GM19240 (cell line): ENCODE results near the gene RASGRP1.
"Not testable (repeated sequence)": the region's sequence is repeated elsewhere in the genome, so short reads cannot be mapped to it uniquely, and the experiment has no call there.

ENCODE experiments used
- DNase-seq: peaks from one replicate; pipeline ENCODE4 v3.0.0; 2011; ENCODE audit warnings: low spot score; ENCODE audit not compliant: insufficient read length

RASGRP1 gene

GRCh38 chr15:38564557-38565286 is at the start of gene RASGRP1:
TSS of gene RASGRP1 (minus strand) at chr15:38564814. CDS start at chr15:38564628, 186 bp downstream.
- DNase-seq = no peak

- no peak for DNase-seq
Observed at GRCh38 chr15:38613085-38613484, 48.5 kb upstream of the RASGRP1 start.

- no peak for DNase-seq
Observed at GRCh38 chr15:38612159-38612863, 47.7 kb upstream of the RASGRP1 start.

GRCh38 chr15:38611228-38611627 is 46.6 kb upstream of the RASGRP1 start:
- DNase-seq = no peak

GRCh38 chr15:38610748-38611147 is 46.1 kb upstream of the RASGRP1 start:
- no peak for DNase-seq

GRCh38 chr15:38609097-38609738 is 44.6 kb upstream of the RASGRP1 start:
- DNase-seq = no peak

GRCh38 chr15:38608682-38609081 is 44.1 kb upstream of the RASGRP1 start:
- no peak for DNase-seq

GRCh38 chr15:38605744-38606143 is 41.1 kb upstream of the RASGRP1 start:
- DNase-seq = no peak

GRCh38 chr15:38603672-38604071 is 39.1 kb upstream of the RASGRP1 start:
- DNase-seq = no peak

- DNase-seq = no peak
Observed at GRCh38 chr15:38602910-38603670, 38.5 kb upstream of the RASGRP1 start.

GRCh38 chr15:38600236-38600635 is 35.6 kb upstream of the RASGRP1 start:
- DNase-seq = no peak

- no peak for DNase-seq
Observed at GRCh38 chr15:38598749-38599148, 34.1 kb upstream of the RASGRP1 start.

GRCh38 chr15:38597219-38597800 is 32.7 kb upstream of the RASGRP1 start:
- no peak for DNase-seq

GRCh38 chr15:38593524-38593923 is 28.9 kb upstream of the RASGRP1 start:
- DNase-seq = no peak

GRCh38 chr15:38589502-38589901 is 24.9 kb upstream of the RASGRP1 start:
- DNase-seq = no peak

- no peak for DNase-seq
Observed at GRCh38 chr15:38588672-38589071, 24.1 kb upstream of the RASGRP1 start.

GRCh38 chr15:38587214-38587613 is 22.6 kb upstream of the RASGRP1 start:
- no peak for DNase-seq

GRCh38 chr15:38586005-38586404 is 21.4 kb upstream of the RASGRP1 start:
- DNase-seq = not testable (repeated sequence)

- DNase-seq = no peak
Observed at GRCh38 chr15:38578626-38579025, 14.0 kb upstream of the RASGRP1 start.

GRCh38 chr15:38577424-38577987 is 12.9 kb upstream of the RASGRP1 start:
- no peak for DNase-seq

- no peak for DNase-seq
Observed at GRCh38 chr15:38576837-38577236, 12.2 kb upstream of the RASGRP1 start.
